ENCODE results near the gene CASZ1. TPM values are rescaled to one million over a fixed set of nuclear protein-coding genes. Genes with fewer than 3 reads are reported as not detected.

CASZ1 gene
- total RNA-seq, 2 experiments from 2014 or later, result 2.9 to 4.1 TPM

GRCh38 chr1:10759413-10760200 is 36.8 kb downstream of the CASZ1 start:
- no peak for DNase-seq
- H3K36me3 Mint-ChIP-seq (ENCODE audit: low read depth), result no peaks in the 10 kb centered on the region

DNA sequence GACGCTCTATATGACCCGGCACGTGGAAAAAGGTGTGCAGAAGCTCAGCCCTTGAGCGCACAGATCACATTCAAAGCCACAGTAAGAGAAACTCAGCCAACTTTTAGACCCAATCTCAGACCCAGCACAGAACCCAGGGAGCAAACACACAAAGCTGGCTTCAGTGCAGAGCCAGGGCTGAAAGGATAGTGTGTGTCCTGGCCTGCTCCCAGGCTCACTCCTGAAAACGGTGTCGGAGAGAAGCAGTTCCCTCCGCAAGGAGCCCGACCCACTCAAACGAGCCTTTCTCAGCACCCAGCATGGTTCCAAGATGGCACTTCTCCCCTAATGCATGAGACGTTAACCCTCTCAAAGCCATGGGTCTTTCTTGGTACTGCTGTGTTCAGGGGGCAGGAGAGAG is 39.6 kb downstream of the CASZ1 start:
- H3K9me3 Mint-ChIP-seq, result no peaks in the 10 kb centered on the region
- no peaks in the 10 kb centered on the region for H3K27me3 Mint-ChIP-seq
- TF ChIP-seq CTCF (IDR thresholded peaks at IDR 0.05), result no peak
- no peaks in the 10 kb centered on the region for H3K36me3 Mint-ChIP-seq (ENCODE audit: low read depth)
- ATAC-seq (no peak), DNase-seq (no peak)
- ChIA-PET CTCF (no interaction called here), POLR2A (no interaction called here)
- peaks cover 10% of the 10 kb centered on the region for H3K4me1 Mint-ChIP-seq (ENCODE audit: low read depth)
- H3K4me3 Mint-ChIP-seq, result no peak overlapping the region
- no peak overlapping the region for H3K27ac Mint-ChIP-seq
- intact Hi-C loops (cut with micrococcal nuclease), result no loop called here

More at GRCh38 chr1:10759413-10760200, 36.8 kb downstream of the CASZ1 start:
- intact Hi-C loops (cut with micrococcal nuclease), result no loop called here
- Mint-ChIP-seq H3K9me3 (no peaks in the 10 kb centered on the region), H3K4me1 (ENCODE audit: low read depth) (peaks cover 10% of the 10 kb centered on the region), H3K4me3 (no peak overlapping the region), H3K27ac (no peak overlapping the region), H3K27me3 (no peaks in the 10 kb centered on the region)
- ChIA-PET POLR2A (interaction anchor here (0.6 kb wide), 1 partner anchor 264 kb away, joined by 3 read pairs; no protein-coding TSS in a partner anchor), CTCF (interaction anchor here (1.1 kb wide), 1 partner anchor 9 kb away, joined by 3 read pairs; no protein-coding TSS in a partner anchor)
- TF ChIP-seq CTCF (IDR thresholded peaks at IDR 0.05), result no peak
- ATAC-seq, result no peak

- Mint-ChIP-seq H3K9me3 (no peaks in the 10 kb centered on the region), H3K36me3 (ENCODE audit: low read depth) (no peaks in the 10 kb centered on the region), H3K27ac (no peak overlapping the region), H3K27me3 (no peaks in the 10 kb centered on the region), H3K4me1 (ENCODE audit: low read depth) (peaks cover 10% of the 10 kb centered on the region), H3K4me3 (no peak overlapping the region)
- POLR2A ChIA-PET, result no interaction called here
- TF ChIP-seq CTCF (IDR thresholded peaks at IDR 0.05), result no peak
- intact Hi-C loops (cut with micrococcal nuclease), result no loop called here
- ATAC-seq, result peak; percentile 99
- DNase-seq, result peak; percentile 79
- CTCF ChIA-PET, result interaction anchor here (0.7 kb wide), 1 partner anchor 17 kb away, joined by 3 read pairs; no protein-coding TSS in a partner anchor
Observed at GRCh38 chr1:10755970-10756521, 40.4 kb downstream of the CASZ1 start.

GRCh38 chr1:10754568-10755329 is 41.7 kb downstream of the CASZ1 start:
- intact Hi-C loops (cut with micrococcal nuclease), result no loop called here

More at GRCh38 chr1:10754568-10755329, 41.7 kb downstream of the CASZ1 start:
- Mint-ChIP-seq H3K4me3 (no peak overlapping the region), H3K9me3 (no peaks in the 10 kb centered on the region), H3K4me1 (ENCODE audit: low read depth) (peaks cover 10% of the 10 kb centered on the region), H3K36me3 (ENCODE audit: low read depth) (no peaks in the 10 kb centered on the region), H3K27me3 (no peaks in the 10 kb centered on the region), H3K27ac (no peak overlapping the region)
- ATAC-seq (no peak), DNase-seq (no peak)
- ChIA-PET CTCF (interaction anchor here (0.7 kb wide), 1 partner anchor 18 kb away, joined by 3 read pairs; no protein-coding TSS in a partner anchor), POLR2A (no interaction called here)
- no peak for TF ChIP-seq CTCF (IDR thresholded peaks at IDR 0.05)
